Activated CD8-positive, alpha-beta memory T cell treated with anti-CD3 and anti-CD28 coated beads, Interleukin-2, amount 50 U/mL, for 48 hours (primary cell): ENCODE results near the gene EIF3K.

Source experiments
- DNase-seq: peaks from one replicate; pipeline ENCODE4 v3.0.0-alpha.2; 2020

The EIF3K gene

GRCh38 chr19:38669552-38669951, 50.6 kb downstream of the EIF3K start:
- no peak for DNase-seq

- DNase-seq, result no peak
Observed at GRCh38 chr19:38670921-38671398, 52.0 kb downstream of the EIF3K start.

DNA sequence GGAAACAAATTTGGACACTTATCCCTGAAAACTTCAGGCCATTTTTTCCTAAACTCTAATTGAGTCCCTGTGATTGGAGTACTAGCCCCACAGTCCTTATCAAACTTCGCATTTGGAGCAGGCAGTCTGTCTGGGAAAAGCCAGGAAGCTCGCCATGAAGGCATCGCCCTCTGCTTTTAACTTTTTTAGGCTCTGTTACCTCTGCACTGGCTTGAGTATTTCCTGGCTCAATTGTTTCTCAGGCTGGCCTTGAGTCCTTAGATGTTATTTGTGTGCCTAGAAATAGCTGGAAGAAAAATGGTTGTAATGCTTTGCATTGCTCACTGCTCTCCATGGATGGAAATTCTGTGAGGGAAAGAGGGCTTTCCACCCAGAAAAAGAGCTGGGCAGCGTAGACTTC, 52.7 kb downstream of the EIF3K start:
- no peak for DNase-seq

GRCh38 chr19:38673030-38673429, 54.0 kb downstream of the EIF3K start:
- no peak for DNase-seq

DNA sequence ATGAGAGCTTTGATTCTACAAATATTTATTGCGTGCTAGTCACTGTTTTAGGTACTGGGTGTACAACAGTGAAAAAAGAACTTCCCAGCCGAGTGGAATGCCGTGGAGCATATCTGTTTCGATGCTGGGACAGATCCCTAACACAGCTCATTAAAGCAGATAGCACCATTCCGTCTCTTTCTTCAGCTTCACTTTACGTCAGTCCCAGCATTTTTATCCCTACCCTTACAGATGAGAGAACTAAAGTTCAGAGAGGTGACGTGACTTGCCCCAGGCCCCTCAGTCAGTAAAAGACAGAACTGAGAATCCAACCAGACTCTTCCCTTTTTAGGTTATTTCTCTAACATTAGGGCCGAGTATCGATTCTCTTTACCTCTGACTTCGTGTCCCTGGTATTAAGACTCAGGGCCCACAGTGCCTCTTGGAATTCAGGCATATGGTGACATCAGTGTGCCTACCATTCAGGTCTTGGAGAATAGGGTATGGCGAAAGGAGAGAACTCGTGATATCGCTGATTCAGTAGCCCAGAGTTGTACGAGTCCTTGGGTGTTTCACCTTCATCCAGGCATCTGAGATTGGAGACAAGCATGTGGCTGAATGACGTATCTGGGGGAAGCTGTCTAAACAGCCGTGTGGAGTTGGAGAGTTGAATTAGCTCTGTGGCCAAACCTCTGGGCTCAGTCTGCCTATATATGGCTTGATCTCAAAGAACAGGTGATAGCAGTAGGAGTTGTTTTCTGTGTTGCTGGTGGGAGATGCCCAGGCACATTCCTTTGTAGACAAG, 55.6 kb downstream of the EIF3K start:
- no peak for DNase-seq

- no peak for DNase-seq
Observed at GRCh38 chr19:38675611-38676010, 56.6 kb downstream of the EIF3K start.

DNA sequence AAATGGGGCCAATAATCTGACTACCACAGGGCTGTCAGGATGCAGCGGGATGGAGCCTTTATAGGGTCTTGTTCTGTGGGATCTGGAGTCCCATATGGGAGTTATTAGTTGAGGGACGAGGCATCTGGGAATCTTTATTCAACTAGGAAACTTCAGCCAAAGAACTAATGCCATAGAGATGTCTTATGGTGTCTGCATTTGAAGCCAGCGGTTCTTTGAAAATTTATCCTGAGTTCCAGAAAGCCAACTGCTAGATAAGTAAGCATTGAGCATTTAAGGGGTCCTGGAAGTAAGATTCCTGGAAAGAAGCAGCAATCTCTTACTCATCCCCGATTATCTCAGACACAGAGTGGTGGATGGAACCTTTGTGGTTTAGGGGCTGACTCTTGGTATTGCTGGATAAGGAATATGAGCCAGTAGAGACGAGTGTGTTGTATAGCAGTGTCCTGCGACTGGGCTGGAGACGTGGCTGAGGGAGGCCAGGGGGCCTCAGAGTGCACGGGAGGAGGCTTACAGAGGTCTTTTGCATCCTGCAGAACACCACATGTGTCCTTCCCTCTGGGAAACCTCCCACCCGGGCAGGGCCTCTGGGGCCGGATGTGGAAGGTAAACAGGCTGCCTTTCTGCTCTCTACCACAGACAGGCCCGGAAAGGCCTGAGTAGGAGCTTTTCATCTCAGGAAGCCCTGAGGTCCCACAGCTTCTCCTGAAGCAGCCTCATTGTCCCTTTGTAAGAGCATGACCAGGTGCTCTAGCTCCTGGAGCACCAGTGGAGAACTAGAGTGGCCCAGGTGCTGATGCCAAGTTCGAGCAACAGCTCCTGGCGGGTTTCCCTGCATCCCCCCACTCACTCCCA, 57.3 kb downstream of the EIF3K start:
- DNase-seq, result no peak

- DNase-seq, result no peak
Observed at GRCh38 chr19:38676878-38677646, 58.1 kb downstream of the EIF3K start.

DNA sequence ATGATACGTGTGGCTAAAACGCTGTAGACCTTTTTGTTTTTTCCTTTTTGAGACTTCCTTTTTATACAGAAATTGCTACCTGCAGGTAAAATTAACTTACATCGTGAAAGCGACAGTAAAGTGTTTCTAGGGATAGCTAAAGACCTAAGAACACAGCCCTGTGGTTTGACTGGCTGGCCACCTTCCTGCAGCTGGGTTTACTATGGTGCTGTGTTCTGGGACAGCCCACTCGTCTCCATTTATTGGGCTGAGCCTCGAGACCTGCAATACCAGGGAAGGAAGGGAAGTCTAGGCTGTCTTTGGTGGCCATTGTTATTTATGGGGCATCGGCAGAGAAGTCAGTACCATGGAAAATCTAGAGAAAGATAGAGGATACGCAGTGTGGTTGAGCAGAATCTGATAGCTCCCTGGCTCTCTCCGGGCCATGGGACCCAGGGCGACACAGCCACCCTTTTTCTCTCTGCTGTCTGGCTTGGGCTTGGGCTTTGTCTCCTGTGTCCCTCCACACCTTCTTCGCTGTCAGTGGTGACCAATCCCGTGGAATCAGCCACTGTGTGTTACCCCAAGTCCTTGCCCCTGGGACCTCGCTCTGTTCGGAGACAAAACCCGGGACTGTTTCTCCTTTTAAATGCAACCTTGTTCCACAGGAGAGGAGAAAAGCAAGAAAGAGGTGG, 59.4 kb downstream of the EIF3K start:
- DNase-seq, result no peak

GRCh38 chr19:38678891-38679494, 60.0 kb downstream of the EIF3K start:
- no peak for DNase-seq

DNA sequence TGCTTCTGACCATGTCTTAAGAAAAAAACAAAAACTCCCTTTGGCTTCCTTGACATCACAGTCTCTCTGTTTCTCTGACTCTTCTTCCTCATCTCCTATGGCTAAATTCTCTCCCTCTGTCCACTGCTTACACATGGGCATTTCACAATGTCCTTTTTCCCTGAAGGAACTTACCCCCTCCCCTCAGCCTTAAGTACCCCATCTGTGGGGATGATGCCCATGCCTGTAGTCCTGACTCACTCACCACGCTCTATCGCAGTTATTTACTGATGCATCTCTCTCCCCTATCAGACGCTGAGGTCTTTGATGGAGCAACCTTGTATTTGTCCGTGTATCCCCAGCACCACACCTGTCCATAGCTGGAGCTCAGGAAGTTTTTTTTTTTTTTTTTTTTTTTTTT, 60.9 kb downstream of the EIF3K start:
- no peak for DNase-seq

DNA sequence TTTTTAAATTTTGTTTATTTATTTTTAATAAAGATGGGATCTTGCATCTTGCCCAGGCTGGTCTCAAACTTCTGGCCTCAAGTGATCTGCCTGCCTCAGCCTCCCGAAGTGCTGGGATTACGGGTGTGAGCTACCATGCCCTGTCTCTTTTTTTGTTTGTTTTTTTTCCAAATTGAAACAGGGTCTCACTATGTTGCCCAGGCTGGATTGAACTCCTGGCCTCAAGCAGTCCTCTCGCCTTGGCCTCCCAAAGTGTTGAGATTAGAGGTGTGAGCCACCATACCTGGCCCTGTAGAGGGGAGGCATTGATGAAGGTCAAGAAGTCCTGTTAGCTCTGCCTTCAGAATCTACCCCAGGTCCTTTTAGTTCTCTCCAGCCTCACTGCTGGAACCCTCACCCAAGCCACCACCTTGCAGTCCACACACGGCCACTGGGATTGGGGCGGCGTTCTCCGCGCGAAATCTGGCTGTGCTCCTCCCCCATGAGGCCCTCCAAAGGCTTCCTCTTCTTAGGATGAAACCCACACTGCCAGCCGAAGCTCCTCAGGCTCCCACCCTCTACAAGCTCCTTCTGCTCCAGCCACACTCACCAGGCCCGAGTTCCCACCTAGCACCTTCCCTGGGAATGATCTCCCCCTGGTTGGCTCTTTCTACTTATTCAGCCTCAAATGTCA, 63.3 kb downstream of the EIF3K start:
- DNase-seq, result no peak

DNA sequence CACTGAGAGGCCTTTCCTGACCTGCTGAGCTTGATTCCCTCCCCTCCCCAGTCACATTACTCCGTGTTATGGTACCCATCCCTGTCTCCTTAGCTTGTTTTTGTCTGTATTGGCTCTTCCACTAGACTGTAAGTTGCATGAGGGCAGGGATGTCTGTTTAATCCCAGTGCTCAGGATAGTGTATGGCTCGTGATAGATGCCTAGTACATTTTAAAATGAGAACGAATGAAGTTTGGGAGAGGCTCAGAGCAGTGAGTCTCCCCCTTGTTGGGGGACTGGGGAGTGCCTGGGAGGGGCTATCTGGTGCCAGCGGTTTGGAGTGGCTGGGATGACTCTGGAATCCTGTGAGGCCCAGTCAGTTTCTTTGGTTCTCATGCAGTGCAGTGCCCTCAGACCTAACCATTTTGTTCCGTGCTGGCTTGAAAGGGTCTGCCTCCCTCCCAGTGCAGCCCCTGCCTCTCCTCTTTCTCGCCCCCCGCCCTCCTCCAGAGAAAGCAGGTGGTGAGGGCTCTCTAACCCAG, 63.9 kb downstream of the EIF3K start:
- no peak for DNase-seq

DNA sequence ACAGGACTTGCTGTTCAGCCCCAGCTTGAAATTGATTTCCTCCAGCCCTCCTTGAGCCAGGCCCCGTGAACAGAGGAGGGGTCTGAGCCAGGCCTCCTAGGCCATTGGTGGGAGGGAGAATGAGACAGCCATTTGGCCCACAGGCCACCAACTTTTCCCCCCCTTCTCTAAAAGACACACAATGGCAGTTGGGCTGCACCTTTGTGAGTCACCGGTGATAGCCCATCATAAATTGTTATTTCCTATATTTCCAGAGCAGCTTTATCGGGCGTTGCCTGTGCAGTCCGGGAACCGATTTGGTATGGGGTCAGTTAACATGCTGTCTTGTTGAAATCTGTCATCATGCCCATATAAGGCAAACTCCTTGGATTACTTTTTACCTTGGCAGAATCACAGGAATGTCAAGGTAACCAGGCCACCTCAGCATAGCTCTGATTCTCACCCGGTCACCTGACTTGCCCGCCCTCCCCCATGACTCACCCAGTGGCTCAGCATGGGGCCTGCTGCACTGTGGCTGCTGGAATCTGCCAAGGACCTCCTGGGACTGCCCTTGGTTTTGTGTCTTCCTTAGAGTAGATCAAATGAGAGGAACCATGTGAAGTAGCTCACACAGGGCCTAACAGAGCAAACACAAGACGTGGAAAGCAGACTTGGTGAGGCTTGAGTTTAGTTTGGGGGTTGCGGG, 64.5 kb downstream of the EIF3K start:
- DNase-seq, result peak; percentile 74

GRCh38 chr19:38684078-38684861, 65.3 kb downstream of the EIF3K start:
- peak; percentile 62 for DNase-seq

- no peak for DNase-seq
Observed at GRCh38 chr19:38684862-38685665, 66.1 kb downstream of the EIF3K start.

- DNase-seq, result no peak
Observed at GRCh38 chr19:38685666-38686529, 66.9 kb downstream of the EIF3K start.

DNA sequence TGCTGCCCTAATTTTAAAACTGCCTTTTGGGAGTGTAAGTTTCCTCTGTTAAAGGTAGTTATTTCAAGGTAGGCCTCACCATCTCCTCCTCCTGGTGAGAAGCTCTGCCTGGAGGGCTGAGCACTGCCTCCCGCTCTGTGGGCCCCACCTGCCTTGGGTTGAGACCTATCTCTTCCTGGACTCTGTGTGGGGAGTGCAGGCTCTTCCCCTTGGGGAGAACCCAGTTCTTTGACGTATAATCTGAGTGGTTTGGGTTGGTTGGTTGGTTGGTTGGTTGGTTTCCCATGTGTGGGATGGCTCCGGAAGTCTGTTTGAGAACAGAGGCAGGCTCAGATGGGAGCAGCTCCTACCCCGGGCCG, 67.5 kb downstream of the EIF3K start:
- peak; percentile 63 for DNase-seq
